ENCODE results near the gene COG5. TPM values are rescaled to one million over a fixed set of nuclear protein-coding genes. Genes with fewer than 3 reads are reported as not detected.

Gene COG5
- total and polyA plus RNA-seq, 2 of the 8 experiments (the other 6 are each of a cell fraction or from before 2014, with no cell fraction given), result 10.5 to 28.1 TPM

- DNase-seq (ENCODE audit: low read depth in 1 of 2, low spot score in 2 of 2) (no peak), FAIRE-seq (no peak)
- Histone ChIP-seq H2BK15ac (ENCODE audit: low read length) (no peak overlapping the region), H3K9ac (replicated peaks in 1 of 4; ENCODE audit: extremely low read depth in 1 of 4, low read depth in 3 of 4, low read length in 3 of 4) (no peak overlapping the region), H2BK120ac (replicated peaks; ENCODE audit: low read depth, low read length) (no peak overlapping the region), H3K23me2 (ENCODE audit: low read depth, low read length) (no peaks in the 10 kb centered on the region), H4K20me1 (replicated peaks in 1 of 2; ENCODE audit: control insufficient read depth in 1 of 2, insufficient read depth in 2 of 2, low read length in 2 of 2) (no peaks in the 10 kb centered on the region), H2AK5ac (ENCODE audit: low read depth, low read length) (no peak overlapping the region), H3K4ac (replicated peaks; ENCODE audit: insufficient read length, low read depth, low read length) (no peak overlapping the region), H2BK5ac (ENCODE audit: low read depth, low read length) (no peak overlapping the region), H4K5ac (ENCODE audit: insufficient read length, low read depth, low read length) (no peak overlapping the region), H4K91ac (replicated peaks; ENCODE audit: insufficient read length, low read length) (no peak overlapping the region), H3K79me2 (ENCODE audit: control insufficient read depth in 1 of 2, insufficient read depth in 2 of 2, low read length in 2 of 2) (no peaks in the 10 kb centered on the region), H3K18ac (ENCODE audit: extremely low read depth, low read length) (no peak overlapping the region), H3K27ac (ENCODE audit: low read depth, low read length) (no peak overlapping the region), H3K14ac (ENCODE audit: insufficient read length) (no peak overlapping the region), H2BK12ac (ENCODE audit: low read depth, low read length) (no peak overlapping the region), H3K36me3 (ENCODE audit: control insufficient read depth in 2 of 4, insufficient read depth in 4 of 4, low read length in 3 of 4) (no peaks in the 10 kb centered on the region), H2BK20ac (ENCODE audit: low read length) (no peak overlapping the region), H3K27me3 (replicated peaks in 1 of 4; ENCODE audit: control insufficient read depth in 3 of 4, extremely low read depth in 1 of 4, insufficient read depth in 3 of 4, low read length in 3 of 4) (no peaks in the 10 kb centered on the region), H3K4me3 (ENCODE audit: extremely low read depth in 1 of 4, insufficient read depth in 2 of 4, low read depth in 3 of 4, low read length in 4 of 4) (no peak overlapping the region), H3K9me3 (ENCODE audit: insufficient read depth in 2 of 2, low read depth in 1 of 2, low read length in 1 of 2) (no peaks in the 10 kb centered on the region), H2AFZ (ENCODE audit: low read length) (no peak overlapping the region), H3K56ac (replicated peaks; ENCODE audit: insufficient read length, low read depth, low read length) (no peak overlapping the region), H3K79me1 (ENCODE audit: low read depth, low read length) (no peaks in the 10 kb centered on the region), H3K4me1 (replicated peaks in 1 of 4; ENCODE audit: control insufficient read depth in 3 of 4, insufficient read depth in 4 of 4, low read length in 3 of 4) (no peaks in the 10 kb centered on the region), H3K4me2 (ENCODE audit: insufficient read depth in 1 of 2, low read depth in 2 of 2, low read length in 2 of 2) (no peak overlapping the region), H3K23ac (ENCODE audit: insufficient read length) (no peak overlapping the region), H4K8ac (ENCODE audit: extremely low read depth, insufficient read depth, low read length) (no peak overlapping the region)
- ChIA-PET CTCF (ENCODE audit: partially characterized antibody) (interaction anchor here (0.6 to 0.7 kb wide), 3 partner anchors 26 to 200 kb away, joined by 3 read pairs; no protein-coding TSS in a partner anchor), POLR2A (ENCODE audit: partially characterized antibody) (no interaction called here)
- 99% methylated on average over 4 of the region's 4 CpGs; no CpG with 5 or more reads in 1 of the 2 experiments for WGBS, 2 experiments (ENCODE audit: extremely low coverage in 1 of 2, insufficient coverage in 1 of 2, insufficient read length in 1 of 2, insufficient replicate concordance in 2 of 2, low coverage in 1 of 2, low lambda C conversion rate in 2 of 2, missing lambda C conversion rate in 1 of 2)
- TF ChIP-seq SUZ12 (IDR thresholded peaks at IDR 0.05; ENCODE audit: low read length) (no peak), CHD1 (IDR thresholded peaks at IDR 0.05; ENCODE audit: low read depth, low read length) (no peak), CBX8 (IDR thresholded peaks at IDR 0.05; ENCODE audit: borderline replicate concordance, low read depth, low read length) (no peak), GABPA (IDR thresholded peaks at IDR 0.05; ENCODE audit: borderline replicate concordance, insufficient read depth, low read length) (no peak), JUND (IDR thresholded peaks at IDR 0.05; ENCODE audit: low read length) (no peak), NRF1 (IDR thresholded peaks at IDR 0.05; ENCODE audit: low read depth, low read length) (no peak), POLR2A (IDR thresholded peaks at IDR 0.05; ENCODE audit: control extremely low read depth in 1 of 2, low read depth in 2 of 2, low read length in 2 of 2) (no peak)
Measured at GRCh38 chr7:107276220-107276827, 287.4 kb downstream of the COG5 start.
